ENCODE measurements around the gene MBD6.

GRCh38 chr12:57534250-57534649 is 11.6 kb downstream of the MBD6 start:
- TF ChIP-seq CTCF (IDR thresholded peaks at IDR 0.05 in 4 of 5, conservative IDR thresholded peaks at IDR 0.05 in 1 of 5) (no peak), POLR2A (IDR thresholded peaks at IDR 0.05) (no peak)
